SK-N-DZ (cell line): Measurements from ENCODE around the gene ESRRB.
"Not testable (repeated sequence)": the region's sequence is repeated elsewhere in the genome, so short reads cannot be mapped to it uniquely, and the experiment has no call there.

Experiments
- DNase-seq: peaks from one replicate; pipeline ENCODE4 v3.0.0-alpha.2; 2015; ENCODE audit warnings: low spot score

ESRRB gene

GRCh38 chr14:76497550-76498462 is 121.9 kb downstream of the ESRRB start:
- DNase-seq = peak; percentile 48

- DNase-seq = no peak
Measured at GRCh38 chr14:76498463-76498935, 122.6 kb downstream of the ESRRB start.

DNA sequence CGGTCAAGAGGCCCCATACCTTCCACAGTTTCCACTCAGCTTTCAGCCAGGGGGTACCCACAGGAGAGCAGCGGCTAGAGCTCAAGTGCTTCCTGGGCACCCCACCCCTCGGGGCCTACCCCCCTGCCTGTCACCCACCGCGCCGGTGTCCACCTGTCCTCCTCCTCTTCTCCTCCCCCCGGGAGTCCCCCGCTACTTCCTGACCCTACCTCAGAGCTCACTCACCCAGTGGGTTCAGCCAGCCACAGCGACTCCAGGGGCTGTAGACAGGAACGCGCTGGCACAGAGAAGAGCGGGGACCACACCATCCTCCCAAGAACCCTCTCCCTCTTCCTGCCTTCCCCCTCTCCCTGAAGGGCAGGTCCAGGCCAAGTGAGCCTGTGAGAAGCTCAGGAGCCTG is 123.0 kb downstream of the ESRRB start:
- no peak for DNase-seq

DNA sequence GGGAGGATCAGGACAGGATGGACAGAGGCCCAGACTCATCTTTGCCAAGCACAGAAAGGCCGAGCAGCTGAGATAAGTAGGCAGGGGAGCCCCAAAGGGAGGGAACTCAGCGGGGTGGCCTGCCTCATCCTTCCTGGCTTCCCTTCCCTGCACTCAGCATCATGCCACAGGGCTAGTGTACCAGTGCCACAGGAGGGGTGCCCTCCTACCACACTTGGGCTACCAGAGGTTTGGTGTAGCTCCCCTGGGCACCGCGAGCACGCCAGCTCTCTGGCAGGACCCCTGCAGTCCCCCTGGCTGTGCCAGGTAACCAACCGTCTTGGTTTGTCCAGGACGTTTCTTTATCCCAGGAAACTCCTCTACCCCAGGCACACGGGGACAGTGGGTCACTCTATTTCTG is 123.5 kb downstream of the ESRRB start:
- DNase-seq = no peak

DNA sequence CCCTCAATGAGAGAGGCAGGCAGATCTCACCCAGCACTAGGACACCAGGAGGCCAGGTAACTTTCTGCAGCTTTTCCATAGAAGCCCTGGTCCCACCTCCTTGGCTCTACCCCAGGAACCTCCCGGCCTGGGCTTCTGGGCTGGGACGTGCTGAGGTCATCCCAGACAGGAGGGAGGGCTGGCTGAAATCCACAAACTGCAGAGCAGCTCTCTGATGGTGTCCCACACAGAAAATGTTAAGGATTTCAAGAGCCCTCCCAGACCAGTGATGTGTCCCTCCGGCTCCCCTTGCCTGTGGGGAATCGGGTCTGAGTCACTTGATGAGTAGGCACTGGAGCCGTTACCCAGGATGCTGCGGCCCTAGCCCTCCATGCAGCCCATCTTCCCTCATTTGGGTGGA is 124.1 kb downstream of the ESRRB start:
- DNase-seq = no peak

DNA sequence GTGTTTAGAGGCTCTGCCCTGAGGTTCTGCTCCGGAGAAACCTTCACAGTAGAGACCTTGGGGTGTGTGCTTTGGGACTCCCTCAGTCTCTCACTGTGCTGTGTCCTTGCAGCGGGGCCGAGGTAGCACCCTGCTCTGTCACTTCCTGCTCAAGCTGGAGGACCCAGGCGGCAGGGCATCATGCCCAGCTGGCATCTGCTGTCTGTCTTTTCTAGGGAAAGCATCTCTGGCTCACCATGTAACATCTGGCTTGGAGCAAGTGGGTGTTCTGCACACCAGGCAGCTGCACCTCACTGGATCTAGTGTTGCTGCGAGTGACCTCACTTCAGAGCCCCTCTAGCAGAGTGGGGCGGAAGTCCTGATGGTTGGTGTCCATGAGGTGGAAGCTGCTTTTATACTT is 124.5 kb downstream of the ESRRB start:
- no peak for DNase-seq

GRCh38 chr14:76501156-76501720 is 125.3 kb downstream of the ESRRB start:
- DNase-seq = no peak

GRCh38 chr14:76502219-76502618 is 126.3 kb downstream of the ESRRB start:
- DNase-seq = no peak

- DNase-seq = no peak
Measured at GRCh38 chr14:76502638-76503037, 126.7 kb downstream of the ESRRB start.

DNA sequence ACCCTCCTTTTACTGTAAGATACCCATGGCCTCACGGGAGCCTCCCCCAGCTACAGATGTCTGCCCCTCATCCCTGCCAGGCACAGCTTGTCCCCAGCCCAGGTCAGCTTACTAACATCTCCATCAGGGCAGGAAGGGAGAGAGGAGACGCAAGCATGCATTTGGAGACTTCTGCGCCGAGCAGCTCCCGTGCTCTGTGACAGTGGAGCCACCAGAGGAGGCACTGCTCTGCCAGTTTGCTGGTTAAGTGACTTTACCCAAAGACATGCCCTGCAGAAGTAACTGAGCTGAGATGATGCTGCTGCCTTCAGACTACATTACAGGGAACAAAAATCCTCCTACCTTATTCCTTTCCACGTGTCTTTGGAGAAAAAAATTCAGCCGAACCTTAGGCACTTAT is 133.4 kb downstream of the ESRRB start:
- DNase-seq = no peak

GRCh38 chr14:76510181-76510580 is 134.2 kb downstream of the ESRRB start:
- DNase-seq = no peak

- DNase-seq = no peak
Measured at GRCh38 chr14:76514213-76514998, 138.5 kb downstream of the ESRRB start.

GRCh38 chr14:76516884-76517283 is 140.9 kb downstream of the ESRRB start:
- no peak for DNase-seq

- no peak for DNase-seq
Measured at GRCh38 chr14:76518366-76518765, 142.4 kb downstream of the ESRRB start.

DNA sequence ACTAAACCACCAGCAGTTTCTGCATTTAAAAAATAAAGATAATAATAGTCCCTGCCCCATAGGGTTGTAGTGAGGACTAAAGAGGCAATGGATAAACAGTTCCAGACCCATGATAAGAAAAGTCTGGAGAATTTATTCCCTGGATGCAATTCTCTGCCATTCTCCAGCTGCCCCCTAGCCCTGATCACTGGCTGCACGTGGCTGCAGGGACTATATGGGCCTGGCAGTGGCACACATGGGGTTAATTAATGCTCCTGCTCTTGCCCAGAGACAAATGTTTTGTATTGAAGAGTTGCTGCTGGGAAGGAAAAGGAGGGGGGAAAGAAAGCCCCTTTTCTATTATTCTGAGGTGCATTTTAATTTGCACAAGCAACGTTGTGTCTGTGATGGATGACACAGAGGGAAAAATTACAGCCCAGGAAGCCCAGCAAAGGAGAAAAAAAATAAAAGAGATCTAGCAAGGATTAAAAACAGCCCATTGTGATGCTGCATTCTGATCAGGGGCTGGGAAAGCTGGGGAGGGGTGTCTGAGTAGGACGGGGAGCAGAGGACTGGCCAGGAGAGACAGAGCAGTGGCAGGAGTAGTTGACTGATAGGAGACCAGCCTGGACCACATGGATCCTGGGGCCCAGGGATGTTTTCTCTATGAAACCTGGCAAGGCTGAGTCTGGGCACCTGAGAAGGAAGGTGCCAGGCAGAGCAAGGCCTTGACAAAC is 149.3 kb downstream of the ESRRB start:
- no peak for DNase-seq

DNA sequence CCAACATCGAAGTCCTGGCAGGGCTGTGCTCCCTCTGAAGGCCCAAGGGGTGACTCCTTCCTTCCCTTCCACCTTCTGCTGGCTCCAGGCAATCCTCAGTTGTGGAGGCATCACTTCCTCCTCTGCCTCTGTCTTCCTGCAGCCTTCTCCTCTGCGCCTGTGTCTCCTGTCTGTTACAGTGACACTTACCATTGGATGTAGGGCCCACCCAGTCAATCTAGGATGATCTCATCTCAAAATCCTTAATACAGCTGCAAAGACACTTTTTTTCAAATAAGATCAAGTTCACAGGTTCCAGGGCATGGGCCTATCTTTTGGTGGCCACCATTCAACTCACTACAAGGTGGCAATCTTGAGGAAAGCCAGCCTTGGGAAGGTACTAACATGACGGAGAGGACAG is 155.1 kb downstream of the ESRRB start:
- no peak for DNase-seq

DNA sequence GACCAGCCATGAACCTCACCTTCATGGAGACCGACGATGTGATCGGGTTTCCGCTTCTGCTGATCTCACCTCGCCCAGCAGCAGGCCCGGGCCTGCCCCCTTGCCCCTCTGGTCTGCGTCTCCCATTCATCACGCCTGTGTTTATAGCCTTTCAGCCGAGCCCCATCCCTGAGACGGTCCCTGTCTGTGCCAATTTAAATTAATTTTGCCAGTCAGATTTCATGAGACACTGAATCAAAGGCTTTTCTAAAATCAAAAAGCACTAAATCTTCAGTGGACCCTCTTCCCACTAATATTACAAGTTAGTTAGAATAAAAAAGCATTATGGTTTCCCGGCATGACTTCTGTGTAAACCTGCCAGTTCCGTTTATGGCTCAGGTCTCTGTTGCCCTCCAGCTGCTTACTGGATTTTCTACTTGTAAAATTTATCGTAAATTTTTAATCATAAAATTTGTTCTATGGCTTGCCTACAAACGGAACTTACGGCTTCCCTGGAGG is 155.9 kb downstream of the ESRRB start:
- DNase-seq = no peak

GRCh38 chr14:76536636-76537035 is 160.7 kb downstream of the ESRRB start:
- not testable (repeated sequence) for DNase-seq

DNA sequence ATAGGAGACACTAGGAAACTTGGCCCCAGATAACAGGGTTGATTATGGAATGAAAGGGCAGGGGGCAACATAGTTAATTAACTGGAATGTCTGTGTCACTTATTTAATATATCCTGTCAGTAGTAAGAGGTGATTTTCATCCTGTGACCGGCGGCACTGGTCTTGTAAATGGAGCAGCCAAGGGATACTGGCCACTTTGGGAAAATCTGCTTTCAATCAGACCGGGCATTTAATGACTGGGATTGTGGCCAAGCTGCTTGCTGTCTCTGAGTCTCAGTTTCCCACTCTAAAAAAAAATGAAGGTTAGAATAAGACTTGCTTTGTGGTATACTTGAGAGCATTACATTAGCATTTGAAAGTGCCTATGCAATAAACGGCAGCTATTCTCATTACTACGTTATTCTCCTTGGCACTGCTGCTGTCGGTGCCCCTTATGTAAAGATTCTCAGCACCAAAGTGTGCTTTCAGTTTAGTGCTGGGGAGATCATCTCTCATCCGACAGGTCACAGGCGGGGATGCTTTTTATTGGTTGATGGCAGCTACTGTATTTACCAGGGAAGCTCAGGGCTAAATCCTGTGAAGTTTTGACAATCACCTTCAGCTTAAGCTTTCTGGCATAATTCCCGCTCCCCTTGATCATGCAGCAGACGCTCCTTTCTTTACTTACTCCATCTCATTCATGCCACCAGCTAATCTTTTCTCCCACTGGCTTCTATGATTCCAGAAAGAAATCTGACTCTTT is 162.1 kb downstream of the ESRRB start:
- no peak for DNase-seq

DNA sequence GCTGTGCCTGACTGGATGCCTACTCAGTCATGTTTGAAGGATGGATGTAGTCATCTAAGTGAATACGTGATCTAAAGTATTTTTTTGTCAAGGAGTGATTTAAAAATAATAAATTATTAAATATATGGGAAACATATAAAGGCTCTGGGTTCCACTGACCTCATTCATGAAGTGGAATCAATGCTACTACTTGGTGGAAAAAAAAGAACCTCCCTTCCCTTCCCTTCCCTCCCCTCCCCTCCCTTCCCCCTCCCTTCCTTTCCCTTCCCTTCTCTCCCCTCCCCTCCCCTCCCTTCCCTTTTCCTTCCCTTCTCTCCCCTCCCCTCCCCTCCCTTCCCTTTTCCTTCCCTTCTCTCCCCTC is 162.7 kb downstream of the ESRRB start:
- DNase-seq = no peak

DNA sequence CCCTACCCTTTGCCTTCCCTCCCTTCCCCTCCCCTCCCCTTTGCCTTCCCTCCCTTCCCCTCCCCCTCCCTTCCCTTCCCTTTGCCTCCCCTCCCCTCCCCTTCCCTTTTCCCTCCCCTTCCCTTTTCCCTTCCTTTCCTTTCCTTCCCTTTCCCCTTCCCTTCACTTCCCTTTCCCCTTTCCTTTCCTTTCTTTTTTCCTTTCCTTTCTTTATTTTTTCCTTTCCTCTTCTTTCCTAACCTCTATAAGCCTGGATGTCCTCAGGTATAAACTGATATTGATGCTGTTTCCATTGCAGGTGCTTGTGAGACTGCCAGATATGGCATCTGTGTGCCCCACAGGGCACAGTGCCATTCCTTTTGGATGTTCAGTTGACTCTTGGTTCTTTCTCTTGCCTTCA is 163.2 kb downstream of the ESRRB start:
- no peak for DNase-seq
